ENCODE data around the gene TMEM200A. TPM values are rescaled to one million over a fixed set of nuclear protein-coding genes. Genes with fewer than 3 reads are reported as not detected.

TMEM200A gene
- total RNA-seq, 6 experiments from 2014 or later = 78.0 to 131 (median 114) TPM

- TF ChIP-seq CTCF (IDR thresholded peaks at IDR 0.05) = no peak
- Mint-ChIP-seq H3K4me3 (peak overlapping the region; percentile 6; the same call in 1 of the 2 replicates), H3K27ac (peak overlapping the region; percentile 32), H3K4me1 (ENCODE audit: low read depth) (peaks cover 41% of the 10 kb centered on the region), H3K36me3 (ENCODE audit: low read depth) (peaks cover 31% of the 10 kb centered on the region; the same call in 1 of the 2 replicates), H3K9me3 (no peaks in the 10 kb centered on the region), H3K27me3 (ENCODE audit: insufficient read depth) (no peaks in the 10 kb centered on the region; the same call in none of the 2 replicates)
- no peak for DNase-seq
Measured at GRCh38 chr6:130447374-130447773, 81.6 kb downstream of the TMEM200A start.

DNA sequence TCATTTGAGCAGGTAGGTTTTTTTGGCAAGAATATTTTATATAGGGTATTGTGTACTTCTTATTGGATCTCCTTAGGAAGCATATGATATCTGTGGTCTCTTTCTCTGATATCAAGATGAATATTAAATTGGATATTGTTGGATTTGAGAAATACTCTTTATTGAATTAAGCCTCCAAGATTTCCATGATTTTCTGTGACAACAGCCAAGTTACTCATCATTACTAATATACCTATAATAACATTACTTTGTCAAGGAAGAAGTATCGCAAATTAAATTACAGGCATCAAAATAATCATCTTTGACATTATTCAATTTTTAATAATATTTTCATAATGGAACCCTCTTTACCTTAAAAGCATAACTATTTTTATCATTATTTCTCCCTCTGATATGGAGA is 86.5 kb downstream of the TMEM200A start:
- no peak for TF ChIP-seq CTCF (IDR thresholded peaks at IDR 0.05)
- H3K27me3 Mint-ChIP-seq (ENCODE audit: insufficient read depth) = no peaks in the 10 kb centered on the region
- H3K4me3 Mint-ChIP-seq = no peak overlapping the region
- no peaks in the 10 kb centered on the region; the same call in 1 of the 2 replicates for H3K36me3 Mint-ChIP-seq (ENCODE audit: low read depth)
- H3K27ac Mint-ChIP-seq = no peak overlapping the region
- no peak for DNase-seq
- no peaks in the 10 kb centered on the region for H3K9me3 Mint-ChIP-seq
- H3K4me1 Mint-ChIP-seq (ENCODE audit: low read depth) = peaks cover 46% of the 10 kb centered on the region

DNA sequence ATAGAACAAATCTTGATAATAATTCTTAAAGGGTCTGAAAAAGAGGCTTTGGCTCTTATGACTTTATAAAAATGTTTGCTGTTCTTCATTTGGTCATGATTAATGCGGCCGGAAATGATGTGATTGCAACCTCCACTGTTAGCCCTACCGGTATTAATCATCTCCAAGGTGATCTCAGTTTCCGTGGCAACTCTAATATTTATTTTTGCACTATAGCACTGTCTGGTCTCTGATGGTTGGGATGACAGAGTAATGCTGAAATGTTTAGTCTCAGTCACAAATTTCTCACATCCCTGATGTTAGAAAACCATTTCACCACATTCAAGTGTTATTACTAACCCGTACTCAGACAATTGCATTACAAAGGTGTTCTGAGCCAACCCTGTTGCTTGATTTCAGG is 87.4 kb downstream of the TMEM200A start:
- Mint-ChIP-seq H3K4me1 (ENCODE audit: low read depth) (peaks cover 52% of the 10 kb centered on the region), H3K36me3 (ENCODE audit: low read depth) (no peaks in the 10 kb centered on the region; the same call in 1 of the 2 replicates), H3K9me3 (no peaks in the 10 kb centered on the region), H3K27me3 (ENCODE audit: insufficient read depth) (no peaks in the 10 kb centered on the region), H3K4me3 (no peak overlapping the region), H3K27ac (peak overlapping the region; percentile 36)
- peak; percentile 70 for DNase-seq
- TF ChIP-seq CTCF (IDR thresholded peaks at IDR 0.05) = no peak

GRCh38 chr6:130457605-130458004 is 91.8 kb downstream of the TMEM200A start:
- H3K4me1 Mint-ChIP-seq (ENCODE audit: low read depth) = peaks cover 41% of the 10 kb centered on the region
- H3K36me3 Mint-ChIP-seq (ENCODE audit: low read depth) = no peaks in the 10 kb centered on the region; the same call in 1 of the 2 replicates
- H3K27me3 Mint-ChIP-seq (ENCODE audit: insufficient read depth) = no peaks in the 10 kb centered on the region
- DNase-seq = peak; percentile 22
- H3K27ac Mint-ChIP-seq = no peak overlapping the region
- peak; percentile 49 for TF ChIP-seq CTCF (IDR thresholded peaks at IDR 0.05)
- no peaks in the 10 kb centered on the region for H3K9me3 Mint-ChIP-seq
- no peak overlapping the region for H3K4me3 Mint-ChIP-seq

- H3K27me3 Mint-ChIP-seq (ENCODE audit: insufficient read depth) = no peaks in the 10 kb centered on the region
- no peaks in the 10 kb centered on the region; the same call in 1 of the 2 replicates for H3K36me3 Mint-ChIP-seq (ENCODE audit: low read depth)
- H3K4me3 Mint-ChIP-seq = no peak overlapping the region
- peaks cover 29% of the 10 kb centered on the region for H3K4me1 Mint-ChIP-seq (ENCODE audit: low read depth)
- DNase-seq = no peak
- no peaks in the 10 kb centered on the region for H3K9me3 Mint-ChIP-seq
- no peak for TF ChIP-seq CTCF (IDR thresholded peaks at IDR 0.05)
- no peak overlapping the region for H3K27ac Mint-ChIP-seq
Measured at GRCh38 chr6:130459316-130459715, 93.5 kb downstream of the TMEM200A start.

GRCh38 chr6:130460934-130461333 is 95.1 kb downstream of the TMEM200A start:
- Mint-ChIP-seq H3K27me3 (ENCODE audit: insufficient read depth) (no peaks in the 10 kb centered on the region), H3K9me3 (no peaks in the 10 kb centered on the region), H3K27ac (no peak overlapping the region), H3K36me3 (ENCODE audit: low read depth) (no peaks in the 10 kb centered on the region; the same call in 1 of the 2 replicates), H3K4me1 (ENCODE audit: low read depth) (peaks cover 19% of the 10 kb centered on the region), H3K4me3 (no peak overlapping the region)
- no peak for DNase-seq
- no peak for TF ChIP-seq CTCF (IDR thresholded peaks at IDR 0.05)
